Stimulated activated CD4-positive, alpha-beta T cell treated with anti-CD3 and anti-CD28 coated beads, TNF-alpha, amount 100 ng/mL, for 4 hours (primary cell): ENCODE data around the gene LRRC74B.
"Not testable (repeated sequence)": the region's sequence is repeated elsewhere in the genome, so short reads cannot be mapped to it uniquely, and the experiment has no call there.

Experiments
- DNase-seq, 3 experiments: peaks; one replicate each; pipeline ENCODE4 v3.0.0-alpha.2; 2020; ENCODE audit warnings: low read depth in 3 of 3

The LRRC74B gene, protein sequence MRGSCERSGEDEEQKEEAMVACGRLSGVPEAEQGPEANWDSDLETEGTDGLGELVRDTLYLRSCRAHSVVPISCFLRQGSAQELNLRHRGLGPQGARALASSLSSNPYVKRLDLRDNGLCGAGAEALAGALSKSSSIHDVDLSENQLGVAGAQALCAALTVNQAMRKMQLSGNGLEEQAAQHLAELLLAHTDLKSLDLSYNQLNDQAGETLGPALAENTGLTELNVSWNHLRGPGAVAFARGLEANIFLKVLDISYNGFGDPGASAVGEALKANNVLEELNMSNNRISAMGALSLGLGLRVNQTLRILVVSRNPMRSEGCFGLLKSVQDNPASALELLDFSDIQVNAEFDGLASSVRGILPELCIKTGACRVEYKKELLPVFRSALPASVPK

DNA sequence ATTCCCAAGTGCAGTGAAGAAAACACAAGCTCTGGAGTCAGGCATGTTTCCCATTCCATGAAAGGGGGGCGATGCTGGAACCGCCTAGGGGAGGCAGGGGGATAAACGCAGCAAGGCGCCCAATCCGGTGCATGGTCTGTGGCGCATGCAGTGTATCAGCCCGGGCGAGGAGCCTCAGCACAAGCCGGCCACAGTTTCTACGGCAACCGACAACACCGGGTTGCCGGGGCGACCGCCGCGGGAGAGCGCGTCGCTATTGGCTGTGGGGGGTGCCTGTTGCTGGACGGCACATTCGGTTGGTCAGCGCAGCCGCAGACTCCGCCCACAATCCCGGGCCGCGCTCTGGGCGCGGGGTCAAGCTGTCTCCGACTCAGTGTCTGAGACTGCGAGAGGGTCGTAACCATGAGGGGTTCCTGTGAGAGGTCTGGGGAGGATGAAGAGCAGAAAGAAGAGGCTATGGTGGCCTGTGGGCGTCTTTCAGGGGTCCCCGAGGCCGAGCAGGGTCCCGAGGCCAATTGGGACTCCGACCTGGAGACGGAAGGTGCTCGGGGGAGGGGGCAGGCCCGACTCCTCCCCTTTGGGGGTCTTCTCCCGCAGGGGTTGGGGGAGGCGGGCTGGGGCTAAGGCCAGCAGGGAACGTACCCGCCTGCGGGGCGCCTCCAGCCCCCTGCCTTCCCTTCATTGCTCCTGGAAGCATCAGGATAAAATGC is at the start of gene LRRC74B:
LRRC74B (plus strand) TSS at position 362 of the 710 bp plus-strand sequence; CDS start at position 403, 41 bp downstream.
- peak; percentile 13 to 35 (median 16) for DNase-seq

DNA sequence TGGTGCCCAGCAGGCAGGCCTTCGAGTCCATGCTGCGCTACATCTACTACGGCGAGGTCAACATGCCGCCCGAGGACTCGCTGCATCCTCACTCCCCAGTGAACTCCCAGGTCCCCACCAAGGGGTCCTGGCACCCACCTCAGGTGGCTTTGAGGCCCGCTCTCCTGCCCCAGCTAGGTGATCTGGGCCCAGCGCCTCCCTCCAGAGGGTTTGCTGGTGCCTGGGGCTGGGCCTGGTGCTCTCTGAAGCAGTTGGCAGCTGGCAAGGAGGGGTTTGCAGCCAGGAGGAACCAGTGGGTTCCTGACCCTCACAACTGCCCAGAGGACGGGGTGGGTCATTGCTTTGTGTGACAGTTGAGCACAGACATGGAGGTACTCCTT is 49.7 kb upstream of the LRRC74B start:
- no peak for DNase-seq

DNA sequence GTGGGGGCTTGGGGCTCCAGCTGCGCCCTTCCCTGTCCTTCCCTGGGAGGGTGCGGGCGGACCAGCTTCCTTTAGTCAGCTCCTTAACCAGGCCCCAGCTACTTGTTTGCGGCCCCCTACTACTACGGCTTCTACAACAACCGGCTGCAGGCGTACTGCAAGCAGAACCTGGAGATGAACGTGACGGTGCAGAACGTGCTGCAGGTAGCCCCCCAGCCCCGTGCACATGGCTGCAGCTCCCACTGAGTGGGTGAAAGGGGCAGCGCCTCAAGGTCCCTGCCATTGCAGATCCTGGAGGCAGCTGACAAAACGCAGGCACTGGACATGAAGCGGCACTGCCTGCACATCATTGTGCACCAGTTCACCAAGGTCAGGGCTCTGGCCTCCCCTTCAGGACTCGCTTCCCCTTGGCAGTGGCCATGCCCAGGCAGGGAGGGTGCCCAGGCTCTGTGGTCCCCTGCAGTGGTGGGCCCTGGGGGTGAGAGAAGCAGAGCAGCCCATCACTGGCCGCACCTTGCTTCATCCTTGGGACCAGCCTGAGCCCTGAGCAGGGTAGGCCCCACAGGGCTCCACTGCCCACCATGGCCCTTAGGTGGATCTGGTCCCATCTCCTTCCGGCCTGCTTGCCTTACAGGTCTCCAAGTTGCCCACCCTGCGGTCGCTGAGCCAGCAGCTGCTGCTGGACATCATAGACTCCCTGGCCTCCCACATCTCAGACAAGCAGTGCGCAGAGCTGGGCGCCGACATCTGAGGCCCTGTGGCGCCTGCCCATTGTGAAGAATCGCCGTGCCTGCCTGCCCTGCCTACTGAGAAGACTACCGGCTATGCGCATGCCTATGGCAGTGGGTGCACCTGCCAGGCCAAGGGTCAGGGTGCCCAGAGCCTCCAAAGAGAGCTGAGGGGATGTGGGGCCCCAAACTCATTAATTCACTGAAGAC is 48.9 kb upstream of the LRRC74B start:
- no peak for DNase-seq

DNA sequence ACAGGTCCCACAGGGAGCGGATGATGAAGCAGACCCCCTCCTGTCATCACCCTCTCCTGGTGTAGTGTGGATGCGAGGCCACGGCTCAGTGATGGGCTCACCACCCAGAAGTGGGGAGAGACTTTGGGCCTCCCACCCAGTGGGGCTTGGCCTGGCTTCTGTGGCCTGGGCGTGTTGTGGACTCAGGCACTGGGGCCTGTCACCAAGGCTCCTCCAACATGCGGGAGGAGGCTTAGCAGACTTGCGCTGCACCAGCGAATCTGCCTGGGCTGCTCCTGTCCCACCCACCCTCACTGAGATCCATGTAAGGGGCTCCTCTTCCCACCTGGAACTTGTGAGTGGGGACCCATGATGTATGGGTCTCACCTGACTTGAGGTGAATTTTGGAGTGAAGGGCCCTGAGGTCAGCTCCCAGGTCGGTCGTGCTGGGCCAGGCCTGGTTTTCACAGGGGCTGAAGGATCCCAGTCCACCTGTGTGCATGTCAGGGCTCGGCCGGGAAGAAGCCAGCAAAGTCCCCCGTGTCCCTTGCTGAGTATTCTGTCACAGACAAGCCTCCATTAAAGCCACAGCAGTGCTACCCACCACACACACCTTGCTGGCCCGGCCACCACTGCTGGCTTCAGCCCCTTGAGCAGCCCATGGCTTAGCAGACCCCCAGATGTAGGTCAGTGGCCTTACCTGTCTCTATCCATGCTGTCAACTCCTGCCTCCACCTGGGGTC is 48.0 kb upstream of the LRRC74B start:
- no peak for DNase-seq

DNA sequence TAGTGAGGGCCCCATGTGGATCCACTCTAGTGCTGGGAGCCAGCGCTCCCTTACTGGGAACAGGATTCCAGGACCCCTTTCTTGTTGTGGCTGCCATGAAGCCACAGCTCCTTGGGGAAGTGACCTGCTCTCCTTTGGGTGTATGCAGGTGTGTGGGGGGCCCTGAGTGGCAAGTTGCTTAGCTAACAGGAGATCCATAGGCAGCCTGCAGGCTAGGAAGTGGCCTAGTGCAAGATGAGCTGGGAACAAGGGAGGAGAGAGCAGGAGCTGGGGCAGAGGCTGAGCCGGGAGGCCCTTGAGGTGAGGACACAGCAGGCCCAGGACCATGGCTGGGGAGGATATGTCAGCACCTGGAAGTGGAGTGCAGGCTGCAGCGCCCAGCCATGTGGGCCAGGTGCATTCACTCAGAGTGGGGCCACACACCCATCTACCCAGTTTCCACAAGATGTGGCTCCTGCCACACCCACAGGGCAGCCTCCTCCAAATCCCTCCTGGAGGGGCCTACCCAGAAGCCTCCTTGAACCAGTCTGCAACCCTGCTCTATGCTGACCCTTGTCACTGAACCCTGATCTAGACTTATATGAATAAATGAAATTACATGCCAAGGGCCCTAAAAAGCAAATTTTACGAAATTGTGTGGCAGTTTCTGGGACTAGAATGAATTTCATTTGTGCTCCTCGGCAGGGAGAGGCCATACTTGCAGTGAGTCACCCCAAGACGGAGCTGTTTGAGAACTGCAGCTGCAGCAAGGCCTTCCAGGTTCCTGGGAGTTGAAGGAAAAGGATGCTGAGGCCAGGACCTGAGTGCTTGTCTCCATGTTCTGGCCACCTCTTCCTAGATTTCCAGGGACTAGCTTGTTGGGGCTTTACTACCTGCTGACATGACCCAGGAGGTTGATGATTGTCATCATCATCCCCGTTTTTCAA is 47.1 kb upstream of the LRRC74B start:
- DNase-seq: no peak

DNA sequence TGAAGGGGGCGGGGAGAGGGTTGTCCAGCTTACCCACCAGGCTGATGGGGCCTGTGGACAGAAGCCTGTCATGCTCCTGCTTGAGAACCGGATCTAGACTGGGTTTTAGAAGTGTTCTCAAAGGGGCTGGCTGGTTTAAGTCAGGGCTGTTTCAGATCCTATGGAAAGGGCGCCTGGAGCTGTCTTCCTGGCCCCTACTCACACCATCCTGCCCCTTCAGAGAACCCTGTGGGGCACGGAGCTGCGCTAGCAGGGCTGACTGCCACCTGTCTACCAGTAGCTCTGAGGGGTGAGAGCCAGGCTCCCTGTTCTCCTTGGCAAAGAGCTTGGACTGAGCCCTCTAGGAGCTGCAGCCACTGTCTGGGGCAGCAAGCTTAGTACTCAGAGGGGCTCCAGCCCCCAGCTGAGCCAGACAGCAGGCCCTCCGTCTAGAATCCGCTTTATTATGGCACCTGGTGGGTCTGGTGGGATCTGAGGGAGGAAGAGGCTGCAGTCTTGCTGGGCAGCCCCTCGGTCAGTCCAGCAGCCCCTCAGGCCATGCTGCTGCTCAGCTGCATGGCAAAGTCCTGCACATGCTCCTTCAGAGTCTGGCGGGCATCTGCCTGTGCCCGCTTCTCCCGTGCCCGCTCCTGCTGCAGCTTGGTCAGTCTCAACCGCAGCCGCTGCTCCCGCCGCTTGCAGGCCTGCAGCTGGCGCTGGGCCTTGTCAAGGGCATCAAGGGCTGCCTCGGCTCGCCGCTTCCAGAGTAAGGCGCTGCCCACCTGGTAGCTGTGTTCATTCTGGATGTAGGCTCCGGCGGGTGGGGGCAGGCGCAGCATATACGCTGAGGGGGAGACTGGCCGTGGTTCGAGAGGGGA is 46.2 kb upstream of the LRRC74B start:
- DNase-seq: no peak

DNA sequence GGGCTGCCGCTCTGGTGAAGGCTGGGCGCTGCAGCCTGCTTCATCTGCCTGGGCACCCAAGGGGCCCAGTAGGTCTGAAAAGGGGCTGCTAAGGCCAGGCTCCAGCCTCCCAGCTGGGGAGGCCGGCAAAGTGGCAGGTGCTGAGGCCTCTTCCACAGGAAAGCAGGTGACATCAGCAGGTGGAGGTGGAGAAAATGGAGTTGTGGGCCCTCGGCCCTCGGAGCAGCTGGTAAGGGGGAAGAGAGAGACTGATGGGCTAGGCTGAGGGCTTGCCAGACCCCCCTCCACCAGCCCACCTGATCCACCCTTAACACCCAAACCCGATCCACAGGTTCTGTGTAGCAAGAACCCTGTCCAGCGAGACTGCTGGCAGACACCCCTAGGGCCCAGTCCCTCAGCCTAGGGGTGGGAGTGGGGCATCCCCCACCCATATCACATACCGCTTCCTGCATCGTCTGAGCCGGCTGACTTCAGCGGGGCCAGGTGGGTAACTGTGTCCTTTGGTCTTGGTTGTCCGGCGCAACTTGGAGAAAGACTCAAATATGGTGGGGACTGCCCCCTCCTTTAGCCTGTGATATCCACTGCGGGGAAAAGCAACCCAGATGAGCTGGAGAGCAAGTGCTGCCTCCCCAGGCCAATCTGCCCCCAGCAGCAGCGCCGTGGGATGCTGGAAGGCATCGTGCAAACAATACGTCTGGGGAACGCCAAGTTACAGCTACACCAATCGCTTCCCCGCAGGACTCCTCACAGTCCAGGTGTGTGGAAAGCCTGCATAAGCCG is 45.3 kb upstream of the LRRC74B start:
- no peak for DNase-seq

DNA sequence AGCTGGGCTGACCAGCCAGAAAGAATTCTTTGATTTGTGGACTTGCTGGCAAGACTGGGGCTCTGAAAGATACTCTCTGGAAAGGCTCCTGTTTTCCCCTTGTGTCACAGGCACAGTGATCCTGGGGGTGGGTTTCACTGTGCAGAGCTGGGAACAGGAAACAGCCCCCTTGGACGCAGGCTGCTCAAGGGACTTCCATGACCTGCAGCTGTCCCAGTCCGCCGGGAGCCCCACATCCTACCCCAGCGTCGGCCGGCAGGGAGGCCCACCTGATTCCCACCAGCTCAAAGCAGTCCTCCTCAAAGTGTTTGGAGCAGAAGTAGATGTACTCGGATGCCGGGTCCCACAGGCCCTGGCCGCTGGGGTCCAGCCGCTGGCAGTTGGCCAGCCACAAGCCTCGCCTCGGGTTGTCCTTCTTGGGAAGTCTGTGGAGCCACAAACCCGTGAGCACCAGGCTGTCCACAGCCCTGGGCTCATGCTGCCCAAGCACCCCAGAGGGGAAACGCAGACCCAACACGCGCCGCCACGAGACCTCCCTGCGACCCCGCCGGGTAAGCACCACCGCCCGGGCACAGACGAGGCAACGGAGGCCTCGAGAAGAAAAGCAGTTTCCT is 44.7 kb upstream of the LRRC74B start:
- DNase-seq: no peak

DNA sequence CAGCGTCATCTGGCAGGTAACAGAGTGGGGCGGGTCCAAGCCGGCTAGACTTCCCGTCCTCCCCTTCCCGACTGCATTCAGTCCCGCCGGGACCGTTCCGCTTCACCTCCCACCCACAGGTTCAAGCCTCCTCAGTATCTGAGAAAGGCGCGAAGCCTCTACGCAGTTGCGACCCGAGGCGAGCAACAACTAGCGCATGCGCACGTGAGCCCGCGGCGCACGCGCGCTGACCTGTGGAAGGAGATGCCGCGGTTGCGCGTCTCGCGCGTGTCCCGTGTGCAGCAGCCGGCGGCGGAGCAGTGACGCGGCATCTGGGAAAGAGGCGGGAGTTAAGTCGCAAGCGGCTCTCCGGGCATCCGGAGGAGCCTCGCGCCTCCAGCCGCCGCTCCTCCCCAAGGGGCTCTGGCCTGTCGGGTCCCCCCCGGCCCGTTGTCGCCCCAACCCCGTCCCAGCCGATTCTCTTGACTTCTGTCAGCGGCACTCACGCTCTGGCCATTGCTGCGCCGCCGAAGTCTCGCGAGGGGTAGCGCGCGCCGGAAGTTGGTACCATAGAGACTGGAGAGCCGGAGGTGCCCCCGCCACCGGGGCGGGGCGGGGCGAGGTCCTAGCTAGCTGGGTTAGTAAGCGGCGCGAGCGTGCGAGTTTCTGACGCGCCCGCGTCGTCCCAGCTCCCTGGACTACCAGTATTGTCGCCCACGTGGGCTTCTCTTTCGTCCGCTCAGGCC is 44.0 kb upstream of the LRRC74B start, which contains the start of gene THAP7:
THAP7 (minus strand) TSS at position 518 of the 725 bp plus-strand sequence; CDS start at position 311, 207 bp downstream.
- DNase-seq: peak; percentile 94 to 96 (median 95)

DNA sequence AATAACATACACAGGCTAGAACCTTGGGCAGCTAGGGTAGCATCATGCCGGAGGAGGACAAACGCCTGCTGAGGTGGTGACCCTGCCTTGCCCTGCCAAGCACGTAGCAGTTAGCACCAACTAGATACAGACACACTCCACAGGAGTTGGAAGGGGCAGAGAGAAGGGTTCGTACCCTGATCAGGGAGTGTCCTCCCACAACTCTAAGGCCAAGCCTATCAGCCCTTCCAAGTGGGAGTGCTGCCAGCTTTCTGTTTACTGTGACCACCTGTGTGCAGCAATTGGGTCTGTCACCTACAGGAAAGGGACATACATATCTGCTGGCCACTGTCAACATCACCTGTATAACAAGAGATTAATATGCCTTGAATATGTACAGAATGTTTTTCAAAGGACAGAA is 42.0 kb upstream of the LRRC74B start:
- no peak for DNase-seq

DNA sequence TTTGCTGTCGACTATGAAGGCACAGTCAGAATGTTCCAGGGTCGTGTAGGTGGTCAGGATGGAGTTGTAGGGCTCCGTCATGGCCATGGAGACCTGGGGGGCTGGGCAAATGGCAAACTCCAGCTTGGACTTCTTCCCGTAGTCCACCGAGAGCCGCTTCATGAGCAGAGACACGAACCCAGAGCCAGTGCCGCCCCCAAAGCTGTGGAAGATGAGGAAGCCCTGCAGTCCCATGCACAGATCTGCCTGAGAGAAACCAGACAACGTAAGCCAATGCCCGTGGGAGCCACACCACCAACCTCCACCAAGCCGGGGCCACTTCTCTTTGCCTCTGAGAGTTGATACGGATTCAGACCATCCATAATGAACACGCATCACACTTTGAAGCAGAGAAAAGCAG is 36.5 kb upstream of the LRRC74B start:
- DNase-seq: not testable (repeated sequence)

DNA sequence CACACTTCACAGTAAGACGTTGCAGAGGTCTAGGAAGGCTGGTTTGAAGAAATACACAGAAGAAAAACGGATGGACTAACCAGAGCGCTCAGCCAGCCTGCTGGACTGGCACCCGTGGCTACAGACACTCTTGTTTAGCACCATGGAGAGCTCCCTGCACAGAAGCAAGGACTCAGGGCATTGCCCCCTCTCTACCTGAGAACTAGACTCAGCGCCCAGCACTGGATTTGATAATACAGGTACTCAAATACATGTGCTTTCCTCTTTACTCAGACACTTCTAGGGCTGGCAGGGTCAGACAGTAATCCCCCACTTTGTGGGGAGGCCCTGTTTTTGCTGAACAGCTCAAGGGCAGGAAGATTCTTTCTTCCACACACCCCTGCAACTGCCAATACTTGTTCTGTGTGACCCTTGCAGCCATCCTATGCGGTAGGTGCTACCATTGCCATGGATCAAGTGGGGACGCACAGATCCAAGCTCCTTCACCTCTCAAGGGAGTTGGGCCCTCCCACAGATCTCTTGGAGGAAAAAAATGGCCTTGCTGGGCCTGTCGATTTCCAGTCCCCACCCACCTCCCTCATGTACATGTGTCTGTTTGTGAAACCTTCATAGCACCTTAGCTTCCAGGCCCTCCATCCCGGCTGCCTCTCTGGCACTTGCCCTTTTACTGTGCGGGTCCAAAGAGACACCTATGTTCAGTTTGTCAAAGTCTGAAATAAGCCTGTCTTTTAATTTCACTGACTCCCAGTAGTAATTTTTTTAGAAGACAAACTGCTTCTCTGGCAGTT is 35.9 kb upstream of the LRRC74B start:
- no peak for DNase-seq

DNA sequence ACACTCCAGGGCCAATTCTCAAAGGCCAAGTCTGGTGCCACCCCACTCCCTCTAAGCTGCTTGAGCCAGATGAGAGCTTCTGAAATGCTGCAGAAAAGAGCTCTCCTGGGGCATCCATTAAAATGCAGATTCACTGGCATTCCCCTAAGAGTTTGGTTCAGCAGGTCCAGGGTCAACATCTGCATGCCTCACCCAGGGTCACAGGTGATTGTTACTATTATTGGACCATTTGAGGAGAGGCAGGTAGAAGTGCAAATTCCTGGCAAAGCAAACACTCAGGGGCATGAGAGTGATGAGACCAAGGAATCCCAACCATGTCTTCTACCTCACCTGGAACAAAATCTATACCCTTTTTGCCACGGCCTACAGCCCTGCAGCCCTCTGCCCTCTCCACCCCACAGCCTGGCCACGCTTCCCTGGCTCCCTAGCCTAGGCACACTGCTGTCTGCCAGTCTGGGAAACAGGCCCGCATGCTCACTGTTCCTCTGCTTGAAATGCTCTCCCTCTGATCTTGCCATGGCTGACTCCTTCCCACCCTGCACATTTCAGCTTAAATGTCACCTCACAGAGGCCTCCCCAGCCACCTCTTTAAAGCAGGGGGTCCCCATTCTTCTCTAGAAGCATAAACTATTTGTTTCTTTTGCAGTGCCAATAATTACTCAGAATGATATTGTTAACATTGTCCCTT is 35.2 kb upstream of the LRRC74B start:
- DNase-seq: no peak

DNA sequence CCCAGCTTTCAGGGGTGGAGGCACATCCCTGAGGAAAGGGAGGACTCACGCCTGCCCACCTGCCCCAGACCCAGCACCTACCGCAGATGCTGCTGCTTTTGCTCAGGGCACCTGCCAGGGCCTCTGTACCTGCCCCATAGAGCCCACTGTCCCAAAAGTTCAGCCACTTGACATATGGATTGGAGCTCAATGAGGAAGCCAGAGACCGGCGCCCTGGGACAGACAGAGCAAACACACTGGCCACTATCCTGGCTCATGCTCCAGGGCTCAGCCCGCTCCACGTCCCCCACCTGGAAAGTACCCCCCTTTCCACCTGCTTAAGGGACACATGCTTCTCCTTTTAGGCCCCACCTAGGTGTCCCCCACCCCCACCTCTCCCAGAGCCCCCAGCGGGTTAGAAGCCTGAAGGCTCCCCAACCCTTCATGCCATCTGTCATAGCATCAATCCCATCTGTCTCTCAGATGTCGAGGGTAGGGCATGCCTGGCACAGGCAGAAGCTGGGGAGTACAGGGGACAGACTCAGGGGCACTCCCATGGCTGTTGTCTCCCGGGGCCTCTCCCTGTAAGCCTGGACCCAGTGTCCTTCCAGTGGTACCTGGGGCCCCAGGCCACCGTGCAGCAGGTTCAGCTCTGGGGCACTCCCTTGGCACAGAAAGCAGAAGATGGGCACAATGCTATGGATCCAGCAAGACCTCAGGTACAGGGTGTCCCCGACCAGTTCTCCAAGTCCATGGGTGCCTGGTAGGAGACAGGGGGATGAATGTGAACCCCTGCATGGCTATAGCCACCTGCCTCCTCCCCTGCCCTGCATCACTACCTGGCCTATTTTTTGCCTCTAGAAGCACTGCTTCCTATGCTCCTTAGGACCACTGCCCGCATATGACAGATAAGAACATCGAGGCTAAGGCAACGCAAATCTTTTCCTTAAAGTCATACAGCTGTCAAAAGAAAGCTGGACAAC is 33.0 kb upstream of the LRRC74B start:
- no peak for DNase-seq
